Activated CD4-positive, CD25-positive, alpha-beta regulatory T cell (primary cell): ENCODE results near the gene POU2F1.

Experiments
- DNase-seq, 4 experiments: peaks; one replicate each; lab custom pipeline; 2025; lab: John Stamatoyannopoulos, UW

POU2F1 gene

GRCh38 chr1:167467752-167468151, 247.1 kb downstream of the POU2F1 start:
- no peak for DNase-seq

- no peak for DNase-seq
Observed at GRCh38 chr1:167469280-167469965, 248.7 kb downstream of the POU2F1 start.

- DNase-seq, result no peak
Observed at GRCh38 chr1:167471568-167471967, 250.9 kb downstream of the POU2F1 start.

GRCh38 chr1:167472752-167473521, 252.3 kb downstream of the POU2F1 start:
- no peak for DNase-seq

- no peak for DNase-seq
Observed at GRCh38 chr1:167473761-167474160, 253.1 kb downstream of the POU2F1 start.

- no peak for DNase-seq
Observed at GRCh38 chr1:167474191-167474641, 253.5 kb downstream of the POU2F1 start.

- no peak for DNase-seq
Observed at GRCh38 chr1:167476061-167476460, 255.4 kb downstream of the POU2F1 start.
